KMS-11 (cell line): Measurements from ENCODE around the gene F8.
A peak's percentile ranks its signal among the peaks of the same experiment; 100 is the strongest.
"Not testable (repeated sequence)": the region's sequence is repeated elsewhere in the genome, so short reads cannot be mapped to it uniquely, and the experiment has no call there.

Experiments used
- H2AFZ ChIP-seq: fragments of 200-600 bp; sonication (generic); 2 replicates; pipeline ENCODE4 v1.6.1; 2016; ENCODE audit warnings: antibody characterized with exemption, mixed run types, low read depth
- H3K27ac ChIP-seq: fragments of 200-600 bp; sonication (generic); 2 replicates; pipeline ENCODE4 v1.6.1; 2016; ENCODE audit warnings: mild to moderate bottlenecking, mixed run types
- H3K27me3 ChIP-seq: fragments of 200-600 bp; sonication (generic); 2 replicates; pipeline ENCODE4 v1.6.1; 2017; ENCODE audit warnings: mild to moderate bottlenecking, low read depth, mixed run types, moderate library complexity; ENCODE audit not compliant: insufficient read depth
- H3K36me3 ChIP-seq: fragments of 200-600 bp; sonication (generic); 2 replicates; pipeline ENCODE4 v1.6.1; 2017; ENCODE audit warnings: mild to moderate bottlenecking, mixed run types; ENCODE audit not compliant: insufficient read depth
- H3K4me1 ChIP-seq: fragments of 200-600 bp; sonication (generic); 2 replicates; pipeline ENCODE4 v1.6.1; 2016; ENCODE audit warnings: mild to moderate bottlenecking, low read depth, mixed run types; ENCODE audit not compliant: poor library complexity, severe bottlenecking
- H3K4me2 ChIP-seq: fragments of 200-600 bp; sonication (generic); 2 replicates; pipeline ENCODE4 v1.7.0; 2016; ENCODE audit warnings: mild to moderate bottlenecking, mixed run types
- H3K4me3 ChIP-seq: fragments of 200-600 bp; sonication (generic); IDR thresholded peaks from 2 replicates; pipeline ENCODE4 v1.6.1; 2017; ENCODE audit warnings: low read depth, low read length, mixed read lengths; ENCODE audit not compliant: insufficient read depth
- H3K79me2 ChIP-seq: fragments of 200-600 bp; sonication (generic); 2 replicates; pipeline ENCODE4 v1.6.1; 2016; ENCODE audit warnings: low read depth, mixed run types; ENCODE audit not compliant: insufficient read depth
- H3K9ac ChIP-seq: fragments of 200-600 bp; sonication (generic); 2 replicates; pipeline ENCODE4 v1.6.1; 2016; ENCODE audit warnings: mild to moderate bottlenecking, mixed run types
- H4K20me1 ChIP-seq: fragments of 200-600 bp; sonication (generic); 2 replicates; pipeline ENCODE4 v1.6.1; 2016; ENCODE audit warnings: mild to moderate bottlenecking, mixed run types; ENCODE audit not compliant: insufficient read depth
- TF ChIP-seq, protein P1 (sequence below): fragments of 200-600 bp; sonication (generic); conservative IDR thresholded peaks from 2 replicates; pipeline ENCODE4 v1.6.1; 2017; ENCODE audit warnings: low read depth, mild to moderate bottlenecking, antibody characterized with exemption, low read length, moderate library complexity, mixed read lengths

Gene F8

GRCh38 chrX:154918060-154918483, 104.5 kb downstream of the F8 start:
- H3K27ac ChIP-seq = no peak overlapping the region
- TF ChIP-seq, protein P1, sequence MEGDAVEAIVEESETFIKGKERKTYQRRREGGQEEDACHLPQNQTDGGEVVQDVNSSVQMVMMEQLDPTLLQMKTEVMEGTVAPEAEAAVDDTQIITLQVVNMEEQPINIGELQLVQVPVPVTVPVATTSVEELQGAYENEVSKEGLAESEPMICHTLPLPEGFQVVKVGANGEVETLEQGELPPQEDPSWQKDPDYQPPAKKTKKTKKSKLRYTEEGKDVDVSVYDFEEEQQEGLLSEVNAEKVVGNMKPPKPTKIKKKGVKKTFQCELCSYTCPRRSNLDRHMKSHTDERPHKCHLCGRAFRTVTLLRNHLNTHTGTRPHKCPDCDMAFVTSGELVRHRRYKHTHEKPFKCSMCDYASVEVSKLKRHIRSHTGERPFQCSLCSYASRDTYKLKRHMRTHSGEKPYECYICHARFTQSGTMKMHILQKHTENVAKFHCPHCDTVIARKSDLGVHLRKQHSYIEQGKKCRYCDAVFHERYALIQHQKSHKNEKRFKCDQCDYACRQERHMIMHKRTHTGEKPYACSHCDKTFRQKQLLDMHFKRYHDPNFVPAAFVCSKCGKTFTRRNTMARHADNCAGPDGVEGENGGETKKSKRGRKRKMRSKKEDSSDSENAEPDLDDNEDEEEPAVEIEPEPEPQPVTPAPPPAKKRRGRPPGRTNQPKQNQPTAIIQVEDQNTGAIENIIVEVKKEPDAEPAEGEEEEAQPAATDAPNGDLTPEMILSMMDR = peak; percentile 88
- H3K4me1 ChIP-seq = no peaks in the 10 kb centered on the region
- no peaks in the 10 kb centered on the region for H3K27me3 ChIP-seq
- H3K9ac ChIP-seq = no peak overlapping the region
- H3K79me2 ChIP-seq = no peaks in the 10 kb centered on the region
- H4K20me1 ChIP-seq = no peaks in the 10 kb centered on the region
- H3K36me3 ChIP-seq = no peaks in the 10 kb centered on the region
- no peak overlapping the region for H3K4me3 ChIP-seq
- H2AFZ ChIP-seq = peak overlapping the region; percentile 45
- no peak overlapping the region for H3K4me2 ChIP-seq

DNA sequence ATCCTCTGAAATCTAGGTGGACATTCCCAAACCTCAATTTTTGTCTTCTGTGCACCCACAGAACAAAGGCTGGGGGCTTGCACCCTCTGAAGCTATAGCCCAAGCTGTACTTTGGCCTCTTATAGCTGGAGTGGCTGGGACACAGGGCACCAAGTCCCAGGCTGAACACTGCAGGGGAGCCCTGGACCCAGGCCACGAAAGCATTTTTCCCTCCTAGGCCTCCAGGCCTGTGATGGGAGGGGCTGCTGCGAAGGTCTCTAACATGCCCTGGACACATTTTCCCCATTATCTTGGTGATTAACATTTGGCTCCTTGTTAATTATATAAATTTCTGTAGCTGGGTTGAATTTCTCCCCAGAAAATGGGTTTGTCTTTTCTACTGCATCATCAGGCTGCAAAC, 108.5 kb downstream of the F8 start:
- TF ChIP-seq, protein P1 = no peak
- H3K79me2 ChIP-seq = no peaks in the 10 kb centered on the region
- H3K4me1 ChIP-seq = no peaks in the 10 kb centered on the region
- H3K27me3 ChIP-seq = no peaks in the 10 kb centered on the region
- no peaks in the 10 kb centered on the region for H3K36me3 ChIP-seq
- no peak overlapping the region for H2AFZ ChIP-seq
- no peak overlapping the region for H3K27ac ChIP-seq
- no peak overlapping the region for H3K4me3 ChIP-seq
- H4K20me1 ChIP-seq = no peaks in the 10 kb centered on the region
- H3K9ac ChIP-seq = no peak overlapping the region
- H3K4me2 ChIP-seq = no peak overlapping the region

DNA sequence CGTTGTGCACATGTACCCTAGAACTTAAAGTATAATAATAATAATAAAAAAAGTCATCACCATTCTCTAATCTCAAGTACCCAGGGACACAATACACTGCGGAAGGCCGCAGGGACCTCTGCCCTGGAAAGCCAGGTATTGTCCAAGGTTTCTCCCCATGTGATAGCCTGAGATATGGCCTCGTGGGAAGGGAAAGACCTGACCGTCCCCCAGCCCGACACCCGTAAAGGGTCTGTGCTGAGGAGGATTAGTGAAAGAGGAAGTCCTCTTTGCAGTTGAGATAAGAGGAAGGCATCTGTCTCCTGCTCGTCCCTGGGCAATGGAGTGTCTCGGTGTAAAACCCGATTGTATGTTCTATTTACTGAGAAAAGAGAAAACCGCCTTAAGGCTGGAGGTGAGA, 112.0 kb downstream of the F8 start:
- not testable (repeated sequence) for H2AFZ ChIP-seq, H3K79me2 ChIP-seq, H3K4me2 ChIP-seq, H4K20me1 ChIP-seq, H3K4me1 ChIP-seq, H3K9ac ChIP-seq, H3K36me3 ChIP-seq, H3K27ac ChIP-seq, H3K27me3 ChIP-seq, H3K4me3 ChIP-seq

- H2AFZ ChIP-seq, H3K4me3 ChIP-seq, H3K4me1 ChIP-seq, H3K4me2 ChIP-seq, H3K27ac ChIP-seq, H3K79me2 ChIP-seq, H4K20me1 ChIP-seq, H3K27me3 ChIP-seq, H3K9ac ChIP-seq, H3K36me3 ChIP-seq: not testable (repeated sequence)
Measured at GRCh38 chrX:154910048-154910447, 112.5 kb downstream of the F8 start.

GRCh38 chrX:154908821-154909220, 113.7 kb downstream of the F8 start:
- Histone ChIP-seq H3K79me2 (no peaks in the 10 kb centered on the region), H3K4me1 (no peaks in the 10 kb centered on the region), H3K4me3 (no peak overlapping the region), H2AFZ (no peak overlapping the region), H3K27me3 (no peaks in the 10 kb centered on the region), H3K36me3 (no peaks in the 10 kb centered on the region), H3K4me2 (no peak overlapping the region), H4K20me1 (no peaks in the 10 kb centered on the region), H3K9ac (no peak overlapping the region), H3K27ac (no peak overlapping the region)
- TF ChIP-seq, protein P1 = no peak
